ENCODE measurements around the gene PARP1. TPM values are rescaled to one million over a fixed set of nuclear protein-coding genes. Genes with fewer than 3 reads are reported as not detected.

PARP1 gene
- total RNA-seq, 1 donor from 2014 or later = 313 TPM

- Mint-ChIP-seq H3K4me1 (peaks cover 5% of the 10 kb centered on the region), H3K36me3 (ENCODE audit: low read depth) (peaks cover 5% of the 10 kb centered on the region), H3K27ac (ENCODE audit: unreplicated experiment) (no peak overlapping the region), H3K4me3 (no peak overlapping the region), H3K9me3 (peaks cover 7% of the 10 kb centered on the region), H3K27me3 (ENCODE audit: low read depth) (no peaks in the 10 kb centered on the region)
- no peak for DNase-seq (ENCODE audit: low read depth, low spot score)
- TF ChIP-seq, protein P1, sequence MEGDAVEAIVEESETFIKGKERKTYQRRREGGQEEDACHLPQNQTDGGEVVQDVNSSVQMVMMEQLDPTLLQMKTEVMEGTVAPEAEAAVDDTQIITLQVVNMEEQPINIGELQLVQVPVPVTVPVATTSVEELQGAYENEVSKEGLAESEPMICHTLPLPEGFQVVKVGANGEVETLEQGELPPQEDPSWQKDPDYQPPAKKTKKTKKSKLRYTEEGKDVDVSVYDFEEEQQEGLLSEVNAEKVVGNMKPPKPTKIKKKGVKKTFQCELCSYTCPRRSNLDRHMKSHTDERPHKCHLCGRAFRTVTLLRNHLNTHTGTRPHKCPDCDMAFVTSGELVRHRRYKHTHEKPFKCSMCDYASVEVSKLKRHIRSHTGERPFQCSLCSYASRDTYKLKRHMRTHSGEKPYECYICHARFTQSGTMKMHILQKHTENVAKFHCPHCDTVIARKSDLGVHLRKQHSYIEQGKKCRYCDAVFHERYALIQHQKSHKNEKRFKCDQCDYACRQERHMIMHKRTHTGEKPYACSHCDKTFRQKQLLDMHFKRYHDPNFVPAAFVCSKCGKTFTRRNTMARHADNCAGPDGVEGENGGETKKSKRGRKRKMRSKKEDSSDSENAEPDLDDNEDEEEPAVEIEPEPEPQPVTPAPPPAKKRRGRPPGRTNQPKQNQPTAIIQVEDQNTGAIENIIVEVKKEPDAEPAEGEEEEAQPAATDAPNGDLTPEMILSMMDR (conservative IDR thresholded peaks at IDR 0.05) = no peak
Measured at GRCh38 chr1:226337276-226337875, 70.5 kb downstream of the PARP1 start.

- H3K27ac Mint-ChIP-seq (ENCODE audit: unreplicated experiment) = no peak overlapping the region
- DNase-seq (ENCODE audit: low read depth, low spot score) = no peak
- H3K4me3 Mint-ChIP-seq = no peak overlapping the region
Measured at GRCh38 chr1:226335661-226336060, 72.2 kb downstream of the PARP1 start.

DNA sequence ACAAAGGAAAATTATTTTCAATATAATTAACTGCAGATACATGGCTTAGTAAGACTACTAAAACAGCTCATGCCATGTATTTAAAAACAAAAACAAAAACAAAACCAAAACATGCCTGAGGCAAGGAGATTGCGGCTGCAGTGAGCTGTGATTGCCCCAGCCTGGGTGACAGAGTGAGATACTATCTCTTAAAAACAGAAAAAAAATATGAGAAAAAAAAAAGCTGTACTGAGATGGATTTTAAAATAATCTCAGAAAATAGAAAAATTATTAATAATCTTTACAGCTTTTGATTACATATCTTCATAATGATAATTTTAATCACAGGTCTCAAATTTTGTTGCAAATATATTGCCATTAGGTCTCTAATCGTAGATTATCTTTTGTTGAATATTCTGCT, 74.9 kb downstream of the PARP1 start:
- no peak for DNase-seq (ENCODE audit: low read depth, low spot score)
- TF ChIP-seq, protein P1 (conservative IDR thresholded peaks at IDR 0.05) = no peak
- H3K9me3 Mint-ChIP-seq = no peaks in the 10 kb centered on the region
- H3K27me3 Mint-ChIP-seq (ENCODE audit: low read depth) = no peaks in the 10 kb centered on the region
- H3K4me3 Mint-ChIP-seq = no peak overlapping the region
- H3K27ac Mint-ChIP-seq (ENCODE audit: unreplicated experiment) = no peak overlapping the region
- H3K36me3 Mint-ChIP-seq (ENCODE audit: low read depth) = no peaks in the 10 kb centered on the region
- peaks cover 6% of the 10 kb centered on the region for H3K4me1 Mint-ChIP-seq

More at GRCh38 chr1:226335661-226336060, 72.2 kb downstream of the PARP1 start:
- H3K9me3 Mint-ChIP-seq = peaks cover 6% of the 10 kb centered on the region
- peaks cover 3% of the 10 kb centered on the region for H3K36me3 Mint-ChIP-seq (ENCODE audit: low read depth)
- H3K4me1 Mint-ChIP-seq = peaks cover 5% of the 10 kb centered on the region
- H3K27me3 Mint-ChIP-seq (ENCODE audit: low read depth) = no peaks in the 10 kb centered on the region
- TF ChIP-seq, protein P1 (conservative IDR thresholded peaks at IDR 0.05) = no peak

DNA sequence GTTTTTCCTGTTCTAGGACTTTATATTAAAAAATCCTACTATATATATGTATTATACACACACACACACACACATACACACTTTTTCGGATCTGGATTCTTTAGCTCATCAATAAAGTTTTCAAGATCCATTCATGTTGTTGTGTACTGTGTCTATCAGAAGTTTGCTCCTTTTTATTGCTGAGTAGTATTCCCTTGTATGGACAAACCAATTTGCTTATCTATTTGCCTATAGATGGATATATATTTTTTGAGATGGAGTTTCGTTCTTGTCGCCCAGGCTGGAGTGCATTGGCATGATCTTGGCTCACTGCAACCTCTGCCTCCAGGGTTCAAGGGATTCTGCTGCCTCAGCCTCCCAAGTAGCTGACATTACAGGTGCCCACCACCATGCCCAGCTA, 78.7 kb downstream of the PARP1 start:
- Mint-ChIP-seq H3K4me3 (no peak overlapping the region), H3K27ac (ENCODE audit: unreplicated experiment) (no peak overlapping the region), H3K4me1 (peaks cover 21% of the 10 kb centered on the region), H3K9me3 (no peaks in the 10 kb centered on the region), H3K36me3 (ENCODE audit: low read depth) (no peaks in the 10 kb centered on the region), H3K27me3 (ENCODE audit: low read depth) (peaks cover 3% of the 10 kb centered on the region)
- no peak for DNase-seq (ENCODE audit: low read depth, low spot score)
- TF ChIP-seq, protein P1 (conservative IDR thresholded peaks at IDR 0.05) = no peak

- no peak for DNase-seq (ENCODE audit: low read depth, low spot score)
- H3K4me1 Mint-ChIP-seq = peaks cover 16% of the 10 kb centered on the region
- no peak overlapping the region for H3K4me3 Mint-ChIP-seq
- TF ChIP-seq, protein P1 (conservative IDR thresholded peaks at IDR 0.05) = no peak
- H3K27me3 Mint-ChIP-seq (ENCODE audit: low read depth) = peaks cover 3% of the 10 kb centered on the region
- H3K36me3 Mint-ChIP-seq (ENCODE audit: low read depth) = no peaks in the 10 kb centered on the region
- no peak overlapping the region for H3K27ac Mint-ChIP-seq (ENCODE audit: unreplicated experiment)
- no peaks in the 10 kb centered on the region for H3K9me3 Mint-ChIP-seq
Measured at GRCh38 chr1:226327761-226328162, 80.1 kb downstream of the PARP1 start.

Data from neural crest cell (in vitro differentiated cells).